GM19372 (cell line): ENCODE data around the gene SYVN1.
A peak's percentile ranks its signal among the peaks of the same experiment; 100 is the strongest.
"Not testable (repeated sequence)": the region's sequence is repeated elsewhere in the genome, so short reads cannot be mapped to it uniquely, and the experiment has no call there.

Source experiments
- ATAC-seq: cut with Tn5 transposase; IDR thresholded peaks from one replicate; pipeline ENCODE4 v1.9.1; 2021; ENCODE audit warnings: mild to moderate bottlenecking, low read depth, moderate library complexity; ENCODE audit not compliant: unreplicated experiment

The SYVN1 gene

DNA sequence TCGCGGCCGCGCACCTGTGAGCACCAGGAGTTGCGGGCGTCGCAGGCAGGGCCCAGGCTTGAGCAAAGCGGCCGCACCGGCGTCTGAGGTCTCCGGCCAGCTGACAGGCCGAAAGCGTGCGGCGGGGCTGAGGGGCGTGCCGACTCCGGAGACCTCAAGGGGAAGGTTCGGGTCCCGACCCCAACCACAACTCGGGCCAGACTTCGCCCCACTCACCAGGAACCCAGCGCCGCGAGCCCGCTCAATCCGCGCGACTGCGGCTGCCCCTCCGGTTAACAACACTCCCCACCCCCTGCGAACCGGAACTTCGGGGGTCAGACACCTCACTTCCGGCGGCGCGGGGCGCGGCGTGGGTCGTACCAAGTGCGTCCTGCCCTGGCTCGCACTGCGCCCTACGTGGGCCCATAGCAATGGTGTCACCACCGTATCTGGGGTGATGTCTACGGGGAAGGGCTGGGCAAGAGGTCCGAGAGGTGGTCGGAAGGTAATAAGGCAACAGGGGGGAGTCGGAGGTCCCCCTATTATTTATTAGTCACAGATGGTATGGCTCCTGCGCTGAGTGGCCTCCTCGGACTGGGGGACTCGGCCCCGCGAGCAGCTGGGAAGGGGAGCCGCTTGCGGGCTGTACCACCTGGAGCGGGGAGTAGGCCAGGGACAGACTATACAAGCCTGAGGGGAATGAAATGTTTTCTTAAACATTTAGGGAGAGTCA lies at the start of gene SYVN1:
TSS of gene SYVN1 (minus strand) at position 280 of the 712 bp plus-strand sequence. CDS start 918 bp downstream, outside the sequence.
- peak; percentile 47 for ATAC-seq

DNA sequence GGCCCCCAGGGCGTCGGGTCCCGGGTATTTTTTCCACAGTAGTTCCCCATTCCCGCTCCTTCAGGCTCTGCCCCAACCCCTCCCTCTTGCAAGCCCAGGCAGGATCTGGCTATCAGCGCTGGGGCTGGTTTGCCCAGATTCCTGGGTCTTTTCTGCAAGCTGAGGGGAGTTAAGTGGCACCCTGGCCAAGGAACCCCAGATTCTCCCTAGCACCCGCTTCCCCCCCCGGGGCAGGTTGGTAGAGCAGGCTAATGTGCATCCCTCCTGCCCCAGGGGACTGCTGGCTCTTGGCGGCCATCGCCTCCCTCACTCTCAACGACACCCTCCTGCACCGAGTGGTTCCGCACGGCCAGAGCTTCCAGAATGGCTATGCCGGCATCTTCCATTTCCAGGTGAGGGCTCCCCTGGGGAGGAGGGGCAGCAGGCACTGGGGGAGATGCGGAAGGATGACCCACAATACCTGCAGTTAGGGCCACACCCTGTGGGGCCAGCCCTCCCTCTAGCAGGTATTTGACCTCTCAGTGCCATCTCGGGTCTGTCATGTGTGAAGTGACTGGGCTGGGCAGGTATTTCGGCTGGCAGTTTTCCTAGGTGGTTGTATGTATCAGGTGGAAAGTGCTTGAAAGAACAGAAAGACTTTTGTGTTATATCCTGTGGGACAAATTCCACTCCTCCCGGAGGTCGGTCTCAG lies 49.0 kb upstream of the SYVN1 start:
- ATAC-seq = no peak

- ATAC-seq = no peak
Measured at GRCh38 chr11:65182258-65183170, 48.2 kb upstream of the SYVN1 start.

DNA sequence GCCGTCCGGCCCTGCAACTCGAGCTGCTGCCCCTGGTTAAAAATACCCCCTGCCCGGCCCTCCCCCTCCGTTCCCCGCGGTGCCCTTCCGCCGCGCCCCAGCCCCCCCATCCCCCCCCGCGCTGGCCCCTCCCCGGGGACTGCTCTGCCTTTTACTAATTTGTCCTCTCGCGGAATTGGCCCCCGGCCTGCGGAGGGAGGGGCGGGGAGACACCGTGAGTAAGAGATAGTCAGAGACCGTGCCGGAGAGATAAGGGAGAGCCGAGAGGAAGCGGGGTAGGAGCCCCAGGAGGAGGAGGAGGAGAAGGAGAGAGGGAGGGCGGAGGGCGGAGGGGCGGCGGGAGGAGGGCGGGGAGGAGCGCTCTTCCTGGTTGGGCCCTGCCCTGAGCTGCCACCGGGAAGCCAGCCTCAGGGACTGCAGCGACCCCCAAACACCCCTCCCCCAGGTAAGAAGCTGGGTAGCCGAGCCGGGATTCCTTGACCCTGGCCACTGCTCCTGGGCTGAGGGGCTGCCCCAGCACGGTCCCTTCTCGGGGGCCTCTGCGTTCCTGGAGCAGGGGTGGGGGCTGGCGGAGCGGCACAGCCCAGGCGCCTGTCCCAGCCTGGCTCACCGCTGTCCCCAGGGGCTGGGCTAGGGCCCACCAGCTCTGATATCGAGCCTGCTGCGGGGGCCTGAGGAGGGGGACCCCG lies 47.4 kb upstream of the SYVN1 start, which contains the start of gene CAPN1:
TSS of gene CAPN1 (plus strand) at position 360 of the 689 bp plus-strand sequence. CDS start 774 bp downstream, outside the sequence.
- peak; percentile 54 for ATAC-seq

- ATAC-seq = peak; percentile 52
Measured at GRCh38 chr11:65180877-65181568, 46.7 kb upstream of the SYVN1 start.

DNA sequence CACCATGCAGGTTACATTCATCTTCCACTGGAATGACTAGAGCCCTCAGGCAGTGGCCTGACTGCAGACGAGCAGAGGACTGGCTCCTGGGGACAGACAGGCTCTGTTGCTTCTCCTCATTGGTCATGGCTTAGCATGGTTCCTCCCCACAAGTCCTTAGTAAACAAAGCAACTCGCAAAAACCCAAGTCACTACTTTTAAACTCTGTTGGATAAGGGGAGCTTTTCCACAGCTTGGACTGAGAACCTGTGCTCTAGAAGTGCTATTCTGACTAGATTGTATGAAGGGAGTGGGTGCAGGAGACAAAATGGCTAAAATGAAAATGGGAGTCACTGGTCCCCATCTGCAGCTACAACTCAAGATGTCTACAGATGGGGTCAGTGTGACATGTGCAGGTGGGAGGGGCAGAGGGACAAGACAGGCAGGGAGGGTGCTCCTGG lies 40.3 kb upstream of the SYVN1 start:
- ATAC-seq = not testable (repeated sequence)

DNA sequence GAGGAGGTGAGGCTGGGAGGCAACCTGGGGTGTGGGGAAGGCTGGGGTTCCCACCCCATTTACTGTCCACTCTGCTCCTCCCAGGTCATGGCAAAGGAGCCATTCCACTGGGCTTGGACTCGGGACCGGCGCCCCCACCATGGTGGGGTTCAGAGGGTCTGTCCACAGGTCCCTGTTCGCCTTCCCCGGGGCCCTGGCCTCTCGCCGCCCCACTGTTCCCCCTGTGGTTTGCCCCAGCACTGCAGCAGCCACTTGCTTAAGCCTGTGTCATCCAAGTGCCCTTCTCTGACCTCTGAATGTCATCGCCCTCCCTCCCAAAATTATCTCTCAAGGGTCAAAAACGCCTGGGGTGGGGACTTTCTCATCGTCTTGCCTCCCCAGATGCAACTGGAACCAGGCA lies 38.3 kb upstream of the SYVN1 start:
- ATAC-seq = no peak

DNA sequence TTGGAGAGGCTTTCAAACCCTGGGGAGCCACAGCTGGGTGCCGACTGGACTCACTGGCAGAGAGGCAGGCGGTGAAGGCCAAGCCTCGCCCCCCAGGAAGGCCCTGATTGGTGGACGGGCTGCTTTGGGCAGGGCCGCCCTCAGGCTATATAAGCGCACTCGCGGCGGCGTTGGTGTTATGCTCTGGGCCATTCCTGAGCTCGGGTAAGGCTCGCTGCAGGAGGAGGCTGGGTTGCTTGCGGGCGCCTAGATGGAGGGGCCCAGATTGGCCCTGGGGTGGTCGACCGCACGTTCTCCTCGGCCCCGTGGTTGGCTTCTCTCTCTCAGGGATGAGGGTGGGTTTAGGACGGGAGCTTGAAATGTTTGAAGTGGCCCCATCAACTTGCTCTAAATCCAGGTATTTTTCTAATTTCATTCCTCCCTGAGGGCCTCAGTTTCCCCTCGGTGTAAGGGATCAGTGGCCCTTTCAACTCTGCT lies 35.8 kb upstream of the SYVN1 start, which contains the start of gene SPDYC:
TSS of gene SPDYC (plus strand) at position 176 of the 477 bp plus-strand sequence. CDS start 1,125 bp downstream, outside the sequence.
- ATAC-seq = no peak

GRCh38 chr11:65169164-65169641 lies 34.9 kb upstream of the SYVN1 start:
- ATAC-seq = no peak

DNA sequence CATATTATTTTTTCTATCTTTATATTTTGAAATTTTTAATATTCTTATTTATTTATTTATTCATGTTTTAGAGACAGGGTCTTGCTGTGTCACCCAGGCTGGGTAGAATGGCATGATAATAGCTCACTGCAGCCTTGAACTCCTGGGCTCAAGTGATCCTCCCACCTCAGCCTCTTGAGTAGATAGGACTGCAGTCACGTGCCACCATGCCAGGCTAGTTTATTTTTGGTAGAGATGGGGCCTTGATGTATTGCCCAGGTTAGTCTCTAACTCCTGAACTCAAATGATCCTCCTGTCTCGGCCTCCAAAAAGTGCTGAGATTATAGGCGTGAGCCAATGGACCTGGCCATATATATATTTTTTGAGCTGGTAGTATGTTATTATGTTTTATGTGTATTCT lies 33.3 kb upstream of the SYVN1 start:
- no peak for ATAC-seq

DNA sequence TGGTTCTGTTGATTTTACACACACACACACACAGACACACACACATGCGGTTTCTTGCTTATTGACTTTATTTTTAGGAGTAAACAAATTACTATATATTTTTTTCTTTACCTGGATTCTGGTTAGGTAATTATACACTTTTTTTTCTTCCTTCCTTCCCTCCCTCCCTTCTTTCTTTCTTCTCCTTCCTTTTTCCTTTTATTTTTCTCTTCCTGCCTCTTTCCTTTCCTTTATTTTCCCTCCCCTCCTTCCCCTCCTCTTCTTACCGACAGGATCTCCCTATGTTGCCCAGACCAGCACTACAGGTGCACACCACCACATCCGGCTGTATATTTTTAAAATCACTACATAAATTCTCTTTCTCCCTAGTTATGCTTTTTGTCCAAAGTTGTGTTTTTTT lies 32.6 kb upstream of the SYVN1 start:
- no peak for ATAC-seq

DNA sequence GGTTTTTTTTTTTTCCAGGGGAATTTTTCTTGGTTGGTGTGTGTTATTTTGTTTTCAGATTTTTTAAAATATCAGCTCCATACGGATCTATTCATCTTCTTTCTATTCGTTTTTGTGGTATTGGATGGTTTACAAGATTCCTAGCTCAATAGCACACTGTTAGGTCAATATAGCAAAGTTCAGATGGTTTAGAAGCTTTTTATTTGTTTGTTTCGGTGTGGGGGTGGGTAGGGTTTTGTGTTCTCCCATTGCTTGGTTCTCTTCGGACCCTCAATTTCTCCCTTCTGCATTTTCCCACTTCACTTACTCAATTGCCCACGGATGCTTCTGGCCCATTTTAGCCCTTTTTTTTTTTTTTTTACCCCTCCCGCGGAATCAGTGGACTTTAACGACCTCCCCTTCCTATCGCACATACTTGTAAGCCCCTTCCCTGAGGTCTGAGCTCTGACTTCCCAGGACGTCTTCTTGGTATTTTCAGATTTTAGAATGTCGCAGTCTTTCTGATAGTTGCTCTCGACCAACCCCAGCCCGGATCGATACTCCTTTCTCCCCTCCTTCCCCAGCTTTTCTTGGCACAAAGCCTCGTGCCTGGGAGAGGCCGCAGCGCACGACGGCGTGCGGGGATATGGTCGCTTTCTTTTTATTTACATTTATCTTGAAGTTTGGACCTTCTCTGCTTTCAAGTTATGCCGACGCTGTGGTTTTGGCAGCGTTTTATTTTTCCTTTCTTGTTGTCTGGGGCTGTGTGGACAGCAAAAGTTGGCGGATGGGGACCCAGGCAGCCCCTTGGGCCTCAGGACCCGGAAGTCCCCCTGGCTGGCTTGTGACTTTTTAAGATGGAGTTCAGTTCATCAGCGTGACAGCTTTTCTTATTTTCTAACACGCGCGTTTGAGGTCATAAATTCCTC lies 31.3 kb upstream of the SYVN1 start:
- no peak for ATAC-seq

DNA sequence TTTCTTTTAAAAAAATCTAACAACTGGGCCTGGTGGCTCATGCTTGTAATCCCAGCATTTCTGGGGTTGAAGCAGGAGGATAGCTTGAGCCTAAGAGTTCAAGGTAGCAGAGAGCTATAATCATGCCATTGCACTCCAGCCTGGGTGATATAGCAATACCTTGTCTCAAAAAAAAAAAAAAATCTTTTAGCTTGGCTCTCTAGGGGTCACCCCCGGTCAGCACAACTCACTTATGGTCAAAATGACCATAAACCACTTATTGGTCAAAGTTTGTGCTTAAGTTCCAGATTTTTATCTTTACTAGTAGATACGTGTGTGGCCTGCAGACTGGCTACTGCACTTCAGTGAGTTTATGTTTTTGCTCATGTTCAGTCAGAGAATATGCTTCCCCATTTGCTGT lies 29.4 kb upstream of the SYVN1 start:
- no peak for ATAC-seq

DNA sequence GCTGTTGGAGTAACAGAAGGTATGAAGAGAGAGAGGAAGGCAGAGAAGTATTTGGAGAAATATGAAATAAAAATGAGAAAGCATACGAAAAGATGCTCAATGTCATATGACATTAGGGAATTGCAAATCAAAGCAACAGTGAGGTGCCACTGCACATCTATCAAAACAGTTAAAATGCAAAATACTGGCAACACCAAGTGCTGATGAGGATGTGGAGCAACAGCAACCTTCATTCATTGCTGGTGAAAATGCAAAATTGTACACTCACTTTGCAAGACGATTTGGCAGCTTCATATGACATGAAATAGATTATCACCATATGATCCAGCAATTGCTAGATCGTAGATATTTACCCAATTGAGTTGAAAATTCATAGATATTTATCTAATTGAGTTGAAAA lies 26.3 kb upstream of the SYVN1 start:
- ATAC-seq = no peak

DNA sequence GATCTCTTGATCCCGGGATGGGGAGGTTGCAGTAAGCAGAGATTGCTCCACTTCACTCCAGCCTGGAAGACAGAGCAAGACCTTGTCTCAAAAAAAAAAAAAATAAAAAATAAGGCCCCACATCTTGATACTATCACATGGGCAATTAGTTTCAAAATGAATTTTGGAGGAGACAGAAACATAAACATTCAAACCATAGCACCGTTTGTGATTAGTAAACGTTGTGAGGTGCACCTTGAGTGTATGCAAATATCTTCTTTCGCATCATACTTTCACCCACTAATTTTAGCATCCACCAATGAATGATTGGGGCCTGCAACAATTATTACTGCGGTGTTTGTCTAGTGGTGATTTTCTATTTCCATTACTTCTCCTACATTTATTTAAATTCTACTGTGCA lies 24.7 kb upstream of the SYVN1 start:
- no peak for ATAC-seq

GRCh38 chr11:65157336-65157735 lies 23.0 kb upstream of the SYVN1 start:
- no peak for ATAC-seq

GRCh38 chr11:65156926-65157325 lies 22.6 kb upstream of the SYVN1 start:
- ATAC-seq = no peak

DNA sequence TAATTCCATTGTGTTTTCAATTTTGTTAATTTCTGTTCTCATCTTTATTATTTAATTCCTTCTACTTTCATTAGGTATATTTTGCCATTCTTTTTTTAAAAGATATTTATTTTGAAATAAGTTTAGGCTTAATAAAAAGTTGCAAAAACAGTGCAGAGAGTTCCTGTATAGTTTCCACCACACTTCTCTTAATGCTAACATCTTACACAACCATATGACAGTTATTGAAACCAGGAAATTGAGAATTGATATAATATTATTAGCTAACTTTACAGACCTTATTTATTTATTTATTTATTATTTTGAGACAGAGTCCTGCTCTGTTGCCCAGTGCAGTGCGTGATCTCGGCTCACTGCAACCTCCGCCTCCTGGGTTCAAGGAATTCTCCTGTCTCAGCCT lies 21.9 kb upstream of the SYVN1 start:
- ATAC-seq = no peak
